SHP77 treated with DMSO at 0.1 percent for 48 hours (cell line): ENCODE results near the gene ZMYM2.
"Not testable (repeated sequence)": the region's sequence is repeated elsewhere in the genome, so short reads cannot be mapped to it uniquely, and the experiment has no call there.

Experiments used
- DNase-seq: peaks from one replicate; lab custom pipeline; 2025; lab: John Stamatoyannopoulos, UW

ZMYM2 gene

GRCh38 chr13:19982447-19983043 lies 24.0 kb downstream of the ZMYM2 start:
- DNase-seq, result no peak

GRCh38 chr13:19984430-19985218 lies 26.1 kb downstream of the ZMYM2 start:
- DNase-seq, result no peak

GRCh38 chr13:19985219-19985556 lies 26.7 kb downstream of the ZMYM2 start:
- DNase-seq, result no peak

- no peak for DNase-seq
Measured at GRCh38 chr13:19991531-19991930, 33.0 kb downstream of the ZMYM2 start.

- DNase-seq, result no peak
Measured at GRCh38 chr13:19993024-19993423, 34.5 kb downstream of the ZMYM2 start.

GRCh38 chr13:19998960-19999359 lies 40.4 kb downstream of the ZMYM2 start:
- no peak for DNase-seq

GRCh38 chr13:20000062-20000552 lies 41.6 kb downstream of the ZMYM2 start:
- no peak for DNase-seq

- DNase-seq, result no peak
Measured at GRCh38 chr13:20001366-20002190, 43.1 kb downstream of the ZMYM2 start.

- no peak for DNase-seq
Measured at GRCh38 chr13:20002787-20003186, 44.3 kb downstream of the ZMYM2 start.

- no peak for DNase-seq
Measured at GRCh38 chr13:20006206-20006605, 47.7 kb downstream of the ZMYM2 start.

- no peak for DNase-seq
Measured at GRCh38 chr13:20015763-20016162, 57.2 kb downstream of the ZMYM2 start.

- no peak for DNase-seq
Measured at GRCh38 chr13:20016649-20017364, 58.3 kb downstream of the ZMYM2 start.

- no peak for DNase-seq
Measured at GRCh38 chr13:20017365-20017711, 58.8 kb downstream of the ZMYM2 start.

- DNase-seq, result no peak
Measured at GRCh38 chr13:20019043-20019442, 60.5 kb downstream of the ZMYM2 start.

GRCh38 chr13:20024702-20025101 lies 66.2 kb downstream of the ZMYM2 start:
- DNase-seq, result no peak

- no peak for DNase-seq
Measured at GRCh38 chr13:20028953-20029352, 70.4 kb downstream of the ZMYM2 start.

- no peak for DNase-seq
Measured at GRCh38 chr13:20033486-20033885, 75.0 kb downstream of the ZMYM2 start.

- no peak for DNase-seq
Measured at GRCh38 chr13:20035130-20035529, 76.6 kb downstream of the ZMYM2 start.

- DNase-seq, result no peak
Measured at GRCh38 chr13:20037908-20038307, 79.4 kb downstream of the ZMYM2 start.

- not testable (repeated sequence) for DNase-seq
Measured at GRCh38 chr13:20042603-20043002, 84.1 kb downstream of the ZMYM2 start.

GRCh38 chr13:20043207-20043925 lies 84.8 kb downstream of the ZMYM2 start:
- DNase-seq, result no peak

GRCh38 chr13:20044086-20044485 lies 85.6 kb downstream of the ZMYM2 start:
- DNase-seq, result no peak
